Chondrocyte (in vitro differentiated cells): ENCODE measurements around the gene NPHP3. TPM values are rescaled to one million over a fixed set of nuclear protein-coding genes. Genes with fewer than 3 reads are reported as not detected.
A peak's percentile ranks its signal among the peaks of the same experiment; 100 is the strongest.

Experiments used
- DNase-seq: peaks from one replicate; pipeline ENCODE4 v3.0.0; 2021; ENCODE audit warnings: mixed read lengths, low spot score
- H3K27ac Mint-ChIP-seq: one replicate; pipeline ENCODE4 v1.8.0; 2021; ENCODE audit warnings: mild to moderate bottlenecking, moderate library complexity, mixed read lengths; ENCODE audit not compliant: unreplicated experiment
- H3K27me3 Mint-ChIP-seq: 2 replicates; pipeline ENCODE4 v1.8.0; 2021; ENCODE audit warnings: low read depth, mixed read lengths
- H3K36me3 Mint-ChIP-seq: 2 replicates; pipeline ENCODE4 v1.8.0; 2021; ENCODE audit warnings: low read depth, mixed read lengths
- H3K4me1 Mint-ChIP-seq: 2 replicates; pipeline ENCODE4 v1.8.0; 2021; ENCODE audit warnings: low read depth, mild to moderate bottlenecking, mixed read lengths
- H3K4me3 Mint-ChIP-seq: one replicate; pipeline ENCODE4 v1.8.0; 2021; ENCODE audit warnings: mild to moderate bottlenecking, moderate library complexity, mixed read lengths; ENCODE audit not compliant: unreplicated experiment
- H3K9me3 Mint-ChIP-seq: 2 replicates; pipeline ENCODE4 v1.8.0; 2021; ENCODE audit warnings: low read depth, mixed read lengths
- total RNA-seq: library from RNA; stranded (reverse); gene quantifications from 3 replicates; pipeline ENCODE4 v1.2.1, GENCODE V29; 2021
- TF ChIP-seq, protein P1 (sequence below): fragments of 200-600 bp; sonication (generic); IDR thresholded peaks from 2 replicates; pipeline ENCODE4 v1.5.0; 2021; ENCODE audit warnings: antibody characterized with exemption, mild to moderate bottlenecking, moderate library complexity

Gene NPHP3
- total RNA-seq, 1 donor from 2014 or later = 24.6 TPM

GRCh38 chr3:132723024-132723950 is 1.1 kb upstream of the NPHP3 start:
- peak overlapping the region; percentile 89 for H3K4me3 Mint-ChIP-seq
- TF ChIP-seq, protein P1, sequence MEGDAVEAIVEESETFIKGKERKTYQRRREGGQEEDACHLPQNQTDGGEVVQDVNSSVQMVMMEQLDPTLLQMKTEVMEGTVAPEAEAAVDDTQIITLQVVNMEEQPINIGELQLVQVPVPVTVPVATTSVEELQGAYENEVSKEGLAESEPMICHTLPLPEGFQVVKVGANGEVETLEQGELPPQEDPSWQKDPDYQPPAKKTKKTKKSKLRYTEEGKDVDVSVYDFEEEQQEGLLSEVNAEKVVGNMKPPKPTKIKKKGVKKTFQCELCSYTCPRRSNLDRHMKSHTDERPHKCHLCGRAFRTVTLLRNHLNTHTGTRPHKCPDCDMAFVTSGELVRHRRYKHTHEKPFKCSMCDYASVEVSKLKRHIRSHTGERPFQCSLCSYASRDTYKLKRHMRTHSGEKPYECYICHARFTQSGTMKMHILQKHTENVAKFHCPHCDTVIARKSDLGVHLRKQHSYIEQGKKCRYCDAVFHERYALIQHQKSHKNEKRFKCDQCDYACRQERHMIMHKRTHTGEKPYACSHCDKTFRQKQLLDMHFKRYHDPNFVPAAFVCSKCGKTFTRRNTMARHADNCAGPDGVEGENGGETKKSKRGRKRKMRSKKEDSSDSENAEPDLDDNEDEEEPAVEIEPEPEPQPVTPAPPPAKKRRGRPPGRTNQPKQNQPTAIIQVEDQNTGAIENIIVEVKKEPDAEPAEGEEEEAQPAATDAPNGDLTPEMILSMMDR = no peak
- peak overlapping the region; percentile 96 for H3K27ac Mint-ChIP-seq
- no peaks in the 10 kb centered on the region for H3K9me3 Mint-ChIP-seq
- H3K4me1 Mint-ChIP-seq = peaks cover 47% of the 10 kb centered on the region
- no peak for DNase-seq
- H3K27me3 Mint-ChIP-seq = no peaks in the 10 kb centered on the region
- peaks cover 4% of the 10 kb centered on the region for H3K36me3 Mint-ChIP-seq

- Mint-ChIP-seq H3K4me1 (peaks cover 49% of the 10 kb centered on the region), H3K27me3 (no peaks in the 10 kb centered on the region)
- TF ChIP-seq, protein P1 = peak; percentile 64
Measured at GRCh38 chr3:132721479-132722164, 587 bp downstream of the NPHP3 start.

GRCh38 chr3:132720228-132720627 is 2.0 kb downstream of the NPHP3 start:
- Mint-ChIP-seq H3K4me3 (peak overlapping the region; percentile 94), H3K9me3 (no peaks in the 10 kb centered on the region), H3K27ac (peak overlapping the region; percentile 32), H3K27me3 (no peaks in the 10 kb centered on the region), H3K4me1 (peaks cover 44% of the 10 kb centered on the region), H3K36me3 (peaks cover 6% of the 10 kb centered on the region)
- no peak for DNase-seq
- TF ChIP-seq, protein P1 = no peak

More at GRCh38 chr3:132721479-132722164, 587 bp downstream of the NPHP3 start:
- H3K9me3 Mint-ChIP-seq = no peaks in the 10 kb centered on the region
- peak overlapping the region; percentile 93 for H3K27ac Mint-ChIP-seq
- peak overlapping the region; percentile 94 for H3K4me3 Mint-ChIP-seq
- DNase-seq = peak; percentile 92
- H3K36me3 Mint-ChIP-seq = peaks cover 6% of the 10 kb centered on the region

DNA sequence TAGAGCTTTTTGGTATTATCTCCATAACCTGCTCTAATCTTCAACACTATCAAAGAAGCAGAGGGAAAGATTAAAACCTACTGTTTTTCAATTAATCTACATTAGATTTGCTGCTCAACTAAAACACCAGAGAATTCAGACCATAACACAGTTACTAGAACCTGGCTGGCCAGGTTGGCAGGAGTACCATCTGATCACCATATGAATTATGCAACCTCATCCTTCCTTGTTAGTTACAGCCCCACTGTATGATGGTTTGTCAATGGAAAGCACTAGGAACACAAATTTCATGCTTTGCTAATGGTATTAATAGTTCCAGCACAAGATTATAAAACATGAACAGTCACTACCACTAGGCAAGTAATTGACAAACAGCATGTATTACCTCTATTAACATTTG is 5.8 kb downstream of the NPHP3 start:
- TF ChIP-seq, protein P1 = no peak
- Mint-ChIP-seq H3K4me1 (peaks cover 31% of the 10 kb centered on the region), H3K36me3 (peaks cover 15% of the 10 kb centered on the region), H3K27ac (no peak overlapping the region), H3K9me3 (no peaks in the 10 kb centered on the region), H3K4me3 (no peak overlapping the region), H3K27me3 (no peaks in the 10 kb centered on the region)
- DNase-seq = no peak

GRCh38 chr3:132713977-132714727 is 8.1 kb downstream of the NPHP3 start:
- no peaks in the 10 kb centered on the region for H3K9me3 Mint-ChIP-seq

More at GRCh38 chr3:132713977-132714727, 8.1 kb downstream of the NPHP3 start:
- Mint-ChIP-seq H3K4me3 (no peak overlapping the region), H3K4me1 (peaks cover 11% of the 10 kb centered on the region), H3K27ac (no peak overlapping the region), H3K27me3 (no peaks in the 10 kb centered on the region), H3K36me3 (peaks cover 26% of the 10 kb centered on the region)
- TF ChIP-seq, protein P1 = no peak
- DNase-seq = no peak
